ENCODE measurements around the gene DNAL1. TPM values are rescaled to one million over a fixed set of nuclear protein-coding genes. Genes with fewer than 3 reads are reported as not detected.
A peak's percentile ranks its signal among the peaks of the same experiment; 100 is the strongest.
"Not testable (repeated sequence)": the region's sequence is repeated elsewhere in the genome, so short reads cannot be mapped to it uniquely, and the experiment has no call there.

The DNAL1 gene
- total and polyA plus RNA-seq, 4 donors = 5.7 to 17.2 (median 12.4) TPM

DNA sequence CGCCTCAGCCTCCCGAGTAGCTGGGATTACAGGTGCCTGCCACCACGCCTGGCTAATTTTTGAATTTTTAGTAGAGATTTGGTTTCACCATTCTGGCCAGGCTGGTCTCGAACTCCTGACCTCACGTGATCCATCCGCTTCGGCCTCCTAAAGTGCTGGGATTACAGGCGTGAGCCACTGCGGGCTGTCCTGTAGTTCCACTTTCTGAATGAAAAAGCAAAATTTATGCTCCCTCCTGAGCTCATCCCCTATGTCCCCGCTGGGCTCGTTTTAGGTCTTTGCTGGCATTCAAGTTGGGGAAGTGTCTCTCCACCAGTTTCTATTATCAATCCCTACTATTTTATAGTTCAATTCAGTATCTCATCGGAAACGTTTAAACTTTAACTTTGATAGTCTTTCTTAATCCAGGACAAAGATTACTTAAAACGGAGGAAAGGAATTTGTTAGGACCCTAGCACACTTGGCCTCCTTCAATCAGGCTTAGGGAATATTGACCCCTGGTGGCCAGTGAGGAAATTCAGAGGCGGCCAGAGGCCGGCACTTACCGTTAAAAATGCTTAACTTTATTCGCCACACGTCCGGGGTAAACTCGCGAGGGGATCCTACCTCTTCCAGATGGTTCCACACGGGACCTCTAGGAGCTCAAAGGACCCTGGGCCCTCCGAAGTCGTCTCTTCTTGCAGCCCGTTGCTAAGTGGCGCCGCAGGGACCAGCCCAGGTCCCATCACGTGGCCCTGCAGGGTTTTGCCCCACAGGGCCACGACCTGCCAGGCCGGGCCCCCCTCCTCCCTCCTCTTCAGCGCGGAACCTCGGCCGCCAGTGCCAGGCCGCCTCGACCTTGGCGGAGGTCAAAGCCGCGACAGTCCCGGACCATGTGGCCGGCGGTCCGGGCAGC is 11.4 kb upstream of the DNAL1 start:
- no peaks in the 10 kb centered on the region for H3K9me3 ChIP-seq (ENCODE audit: control insufficient read depth, low read length)
- no peaks in the 10 kb centered on the region for H3K4me1 ChIP-seq (ENCODE audit: control insufficient read depth in 1 of 2, insufficient read depth in 2 of 2, low read length in 2 of 2)
- DNase-seq (peak; percentile 70 to 81), ATAC-seq (ENCODE audit: low FRiP score) (peak; percentile 88)
- no peaks in the 10 kb centered on the region for H3K27me3 ChIP-seq (ENCODE audit: control insufficient read depth in 1 of 2, insufficient read depth in 2 of 2, low read length in 1 of 2)
- intact Hi-C loops (cut with DNase I) = loop anchor here (2.0 kb wide), 1 partner anchor 125 kb away; no protein-coding TSS in a partner anchor
- H3K27ac ChIP-seq (ENCODE audit: low read depth in 1 of 2, low read length in 2 of 2) = peak overlapping the region in 1 of 2 donors; percentile 22
- peak overlapping the region; percentile 40 to 44 for H3K4me3 ChIP-seq (ENCODE audit: low read length in 2 of 2)
- H3K36me3 ChIP-seq (ENCODE audit: control insufficient read depth in 1 of 2, insufficient read depth in 2 of 2, low read length in 1 of 2) = no peaks in the 10 kb centered on the region
- 14 to 15% methylated on average over 44 of the region's 44 CpGs for WGBS, 2 donors

DNA sequence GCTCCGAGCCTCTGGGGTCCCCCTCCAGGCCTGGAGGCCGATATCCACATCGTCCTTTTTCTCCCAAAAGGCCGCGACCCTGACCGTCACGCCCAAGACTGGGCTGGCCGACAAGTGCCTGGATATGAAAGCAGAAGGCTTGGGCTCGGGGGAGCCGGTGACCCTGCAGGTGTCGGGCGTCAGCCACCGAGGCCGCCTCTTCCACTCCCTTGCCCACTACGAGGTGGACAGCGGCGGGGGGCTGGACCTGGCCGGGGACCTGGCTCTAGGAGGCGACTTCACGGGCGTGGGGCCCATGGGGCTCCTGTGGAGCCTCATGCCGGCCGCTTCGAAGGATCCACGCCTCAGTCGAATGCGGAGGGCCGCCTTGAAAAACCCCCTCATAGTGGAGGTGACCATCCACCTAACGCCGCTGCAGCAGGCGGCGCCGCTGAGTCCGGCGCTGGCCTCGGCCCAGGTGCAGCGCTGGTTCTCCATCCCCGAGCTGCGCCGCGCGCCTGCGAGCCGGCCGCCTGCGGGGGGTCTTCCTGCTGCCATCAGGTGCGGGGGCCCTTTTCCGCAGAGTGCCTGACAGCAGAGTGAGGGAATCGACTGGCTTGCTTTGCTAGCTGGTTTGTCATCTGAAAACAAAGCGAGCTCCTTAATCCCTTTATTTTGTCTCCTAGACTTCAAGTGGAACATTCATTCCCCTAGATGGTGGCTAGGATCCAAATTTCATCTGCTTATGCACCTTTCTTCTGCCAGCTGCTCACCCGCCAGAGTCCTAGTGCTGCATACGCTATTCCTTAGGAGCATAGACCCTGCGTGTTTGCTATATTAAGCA is 10.6 kb upstream of the DNAL1 start:
- WGBS, 2 donors = 7 to 8% methylated on average over 53 of the region's 53 CpGs
- peak; percentile 53 to 85 for DNase-seq

DNA sequence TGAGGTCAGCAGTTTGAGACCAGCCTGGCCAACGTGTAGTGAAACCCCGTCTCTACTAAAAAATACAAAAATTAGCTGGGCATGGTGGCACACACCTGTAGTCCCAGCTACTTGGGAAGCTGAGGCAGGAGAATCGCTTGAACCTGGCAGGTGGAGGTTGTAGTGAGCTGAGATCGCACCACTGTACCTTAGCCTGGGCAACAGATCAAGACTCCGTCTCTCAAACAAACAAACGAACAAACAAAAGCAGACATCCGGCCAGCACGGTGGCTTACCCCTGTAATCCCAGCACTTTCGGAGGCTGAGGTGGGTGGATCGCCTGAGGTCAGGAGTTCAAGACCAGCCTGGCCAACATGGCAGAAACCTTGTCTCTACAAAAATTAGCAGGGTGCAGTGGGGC is 8.4 kb upstream of the DNAL1 start:
- H3K36me3 ChIP-seq (ENCODE audit: control insufficient read depth in 1 of 2, insufficient read depth in 2 of 2, low read length in 1 of 2); H3K4me3 ChIP-seq (ENCODE audit: low read length in 2 of 2); H3K9me3 ChIP-seq (ENCODE audit: control insufficient read depth, low read length); H3K27me3 ChIP-seq (ENCODE audit: control insufficient read depth in 1 of 2, insufficient read depth in 2 of 2, low read length in 1 of 2); H3K4me1 ChIP-seq (ENCODE audit: control insufficient read depth in 1 of 2, insufficient read depth in 2 of 2, low read length in 2 of 2); DNase-seq; intact Hi-C loops (cut with DNase I); ATAC-seq (ENCODE audit: low FRiP score): not testable (repeated sequence)
- H3K27ac ChIP-seq (ENCODE audit: low read depth in 1 of 2, low read length in 2 of 2) = peak overlapping the region in 1 of 2 donors; percentile 9
- WGBS, 2 donors = 82 to 83% methylated on average over 10 of the region's 10 CpGs

More for the DNA sequence above, 10.6 kb upstream of the DNAL1 start:
- intact Hi-C loops (cut with DNase I) = loop anchor here in 1 of 2 donors (2.0 kb wide), 1 partner anchor 125 kb away; no protein-coding TSS in a partner anchor
- Histone ChIP-seq H3K27me3 (ENCODE audit: control insufficient read depth in 1 of 2, insufficient read depth in 2 of 2, low read length in 1 of 2) (no peaks in the 10 kb centered on the region), H3K36me3 (ENCODE audit: control insufficient read depth in 1 of 2, insufficient read depth in 2 of 2, low read length in 1 of 2) (no peaks in the 10 kb centered on the region), H3K4me1 (ENCODE audit: control insufficient read depth in 1 of 2, insufficient read depth in 2 of 2, low read length in 2 of 2) (no peaks in the 10 kb centered on the region), H3K27ac (ENCODE audit: low read depth in 1 of 2, low read length in 2 of 2) (peak overlapping the region in 1 of 2 donors; percentile 22), H3K4me3 (ENCODE audit: low read length in 2 of 2) (peak overlapping the region; percentile 40 to 44), H3K9me3 (ENCODE audit: control insufficient read depth, low read length) (no peaks in the 10 kb centered on the region)
- ATAC-seq (ENCODE audit: low FRiP score) = peak; percentile 82

DNA sequence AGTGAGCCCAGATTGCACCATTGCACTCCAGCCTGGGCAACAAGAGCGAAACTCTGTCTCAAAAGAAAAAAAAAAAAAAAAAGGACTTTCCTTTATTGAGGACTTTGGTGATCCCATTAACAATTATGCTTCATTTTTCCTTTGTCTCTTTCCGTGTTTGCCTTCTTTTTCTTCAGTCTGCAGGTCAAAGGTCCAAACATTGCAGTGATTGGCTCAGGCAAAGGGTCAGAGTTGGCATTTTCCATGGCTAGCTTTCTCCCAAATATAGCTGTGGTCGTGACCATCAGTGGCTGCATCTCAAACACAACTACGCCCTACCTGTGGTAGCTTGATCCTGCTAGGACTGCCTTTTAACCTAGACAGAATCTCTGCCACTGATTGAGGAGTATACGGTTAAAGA is 7.0 kb upstream of the DNAL1 start:
- Histone ChIP-seq H3K27ac (ENCODE audit: low read depth in 1 of 2, low read length in 2 of 2) (no peak overlapping the region), H3K36me3 (ENCODE audit: control insufficient read depth in 1 of 2, insufficient read depth in 2 of 2, low read length in 1 of 2) (no peaks in the 10 kb centered on the region), H3K9me3 (ENCODE audit: control insufficient read depth, low read length) (no peaks in the 10 kb centered on the region), H3K4me3 (ENCODE audit: low read length in 2 of 2) (no peak overlapping the region), H3K4me1 (ENCODE audit: control insufficient read depth in 1 of 2, insufficient read depth in 2 of 2, low read length in 2 of 2) (no peaks in the 10 kb centered on the region), H3K27me3 (ENCODE audit: control insufficient read depth in 1 of 2, insufficient read depth in 2 of 2, low read length in 1 of 2) (no peaks in the 10 kb centered on the region)
- WGBS, 2 donors = 93 to 96% methylated on average over 5 of the region's 5 CpGs
- DNase-seq = no peak
- ATAC-seq (ENCODE audit: low FRiP score) = no peak
- intact Hi-C loops (cut with DNase I) = no loop called here

DNA sequence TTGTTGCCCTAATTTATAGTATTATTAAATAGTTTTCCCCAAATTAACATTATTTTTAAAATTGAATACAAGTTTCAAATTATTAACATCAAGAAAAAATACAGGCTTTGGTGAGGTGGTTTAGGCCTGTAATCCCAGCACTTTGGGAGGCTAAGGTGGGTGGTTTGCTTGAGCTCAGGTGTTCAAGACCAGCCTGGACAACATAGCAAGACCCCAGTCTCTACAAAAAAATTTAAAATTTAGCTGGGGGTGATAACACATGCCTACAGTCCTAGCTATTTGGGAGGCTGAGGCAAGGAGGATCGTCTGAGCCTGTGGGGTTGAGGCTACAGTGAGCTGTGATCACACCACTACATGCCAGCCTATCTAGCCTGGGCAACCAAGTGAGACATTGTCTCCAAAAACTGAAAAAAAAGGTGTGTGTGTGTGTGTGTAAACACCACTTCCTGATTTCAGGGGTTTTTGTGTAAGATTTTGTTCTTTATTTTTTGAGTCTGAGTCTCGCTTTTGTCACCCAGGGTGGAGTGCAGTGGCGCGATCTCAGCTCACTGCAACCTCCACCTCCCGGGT is 3.9 kb upstream of the DNAL1 start:
- H3K9me3 ChIP-seq (ENCODE audit: control insufficient read depth, low read length) = no peaks in the 10 kb centered on the region
- ATAC-seq (ENCODE audit: low FRiP score) (no peak), DNase-seq (no peak)
- H3K4me3 ChIP-seq (ENCODE audit: low read length in 2 of 2) = no peak overlapping the region
- no peaks in the 10 kb centered on the region for H3K36me3 ChIP-seq (ENCODE audit: control insufficient read depth in 1 of 2, insufficient read depth in 2 of 2, low read length in 1 of 2)
- intact Hi-C loops (cut with DNase I) = loop anchor here (5.0 to 10.0 kb wide), 3 partner anchors 71 to 304 kb away; partner anchors contain the start of gene PNMA1 (in 2 of the 2)
- 93 to 95% methylated on average over 5 of the region's 5 CpGs for WGBS, 2 donors
- no peak overlapping the region for H3K27ac ChIP-seq (ENCODE audit: low read depth in 1 of 2, low read length in 2 of 2)
- H3K4me1 ChIP-seq (ENCODE audit: control insufficient read depth in 1 of 2, insufficient read depth in 2 of 2, low read length in 2 of 2) = no peaks in the 10 kb centered on the region
- H3K27me3 ChIP-seq (ENCODE audit: control insufficient read depth in 1 of 2, insufficient read depth in 2 of 2, low read length in 1 of 2) = no peaks in the 10 kb centered on the region

DNA sequence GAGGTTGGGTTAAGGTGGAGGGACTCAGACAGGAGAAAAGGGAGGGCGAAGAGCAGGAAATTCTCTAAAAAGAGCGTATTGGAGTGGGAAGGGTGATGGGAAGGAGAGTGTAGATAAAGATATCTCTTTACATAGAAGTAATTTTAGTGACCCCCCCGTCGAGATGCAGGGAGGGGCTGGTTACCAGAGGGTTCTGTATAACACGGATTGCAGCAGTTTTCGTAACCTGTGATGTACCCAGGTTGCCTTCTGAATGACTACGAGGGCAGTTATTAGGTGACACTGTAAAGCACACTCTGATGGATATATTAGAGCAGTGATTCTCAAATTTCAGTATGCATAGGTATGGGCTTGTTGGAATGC is 443 bp downstream of the DNAL1 start:
- 3 to 4% methylated on average over 7 of the region's 7 CpGs for WGBS, 2 donors
- Histone ChIP-seq H3K4me3 (ENCODE audit: low read length in 2 of 2) (peak overlapping the region; percentile 24 to 70), H3K27ac (ENCODE audit: low read depth in 1 of 2, low read length in 2 of 2) (no peak overlapping the region), H3K36me3 (ENCODE audit: control insufficient read depth in 1 of 2, insufficient read depth in 2 of 2, low read length in 1 of 2) (no peaks in the 10 kb centered on the region), H3K9me3 (ENCODE audit: control insufficient read depth, low read length) (no peaks in the 10 kb centered on the region), H3K27me3 (ENCODE audit: control insufficient read depth in 1 of 2, insufficient read depth in 2 of 2, low read length in 1 of 2) (no peaks in the 10 kb centered on the region), H3K4me1 (ENCODE audit: control insufficient read depth in 1 of 2, insufficient read depth in 2 of 2, low read length in 2 of 2) (no peaks in the 10 kb centered on the region)
- DNase-seq = no peak
- ATAC-seq (ENCODE audit: low FRiP score) = no peak
- intact Hi-C loops (cut with DNase I) = loop anchor here (10.0 kb wide), 2 partner anchors 70 to 300 kb away; partner anchors contain the start of gene PNMA1 (in 1 of the 2)

DNA sequence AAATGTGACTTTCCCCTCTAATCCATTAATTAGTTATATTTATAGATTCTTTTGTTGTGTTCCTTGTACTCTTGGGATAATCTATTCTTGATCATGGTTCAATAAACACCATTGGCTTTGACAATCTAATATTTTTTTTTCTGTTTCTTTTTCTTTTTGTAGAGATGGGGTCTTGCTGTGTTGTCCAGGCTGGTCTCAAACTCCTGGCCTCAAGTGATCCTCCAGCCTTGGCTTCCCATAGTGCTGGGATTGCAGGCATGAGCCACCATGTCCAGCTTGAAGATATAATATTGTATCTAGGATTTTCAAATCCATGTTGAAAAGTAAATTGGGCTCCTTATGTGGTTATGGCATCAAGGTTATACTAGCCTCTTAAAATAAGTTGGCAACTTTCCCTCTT is 6.2 kb downstream of the DNAL1 start:
- ATAC-seq (ENCODE audit: low FRiP score) = no peak
- no peak overlapping the region for H3K4me3 ChIP-seq (ENCODE audit: low read length in 2 of 2)
- H3K36me3 ChIP-seq (ENCODE audit: control insufficient read depth in 1 of 2, insufficient read depth in 2 of 2, low read length in 1 of 2) = no peaks in the 10 kb centered on the region
- DNase-seq = no peak
- intact Hi-C loops (cut with DNase I) = no loop called here
- no peaks in the 10 kb centered on the region for H3K9me3 ChIP-seq (ENCODE audit: control insufficient read depth, low read length)
- H3K27me3 ChIP-seq (ENCODE audit: control insufficient read depth in 1 of 2, insufficient read depth in 2 of 2, low read length in 1 of 2) = no peaks in the 10 kb centered on the region
- H3K27ac ChIP-seq (ENCODE audit: low read depth in 1 of 2, low read length in 2 of 2) = no peak overlapping the region
- H3K4me1 ChIP-seq (ENCODE audit: control insufficient read depth in 1 of 2, insufficient read depth in 2 of 2, low read length in 2 of 2) = no peaks in the 10 kb centered on the region

DNA sequence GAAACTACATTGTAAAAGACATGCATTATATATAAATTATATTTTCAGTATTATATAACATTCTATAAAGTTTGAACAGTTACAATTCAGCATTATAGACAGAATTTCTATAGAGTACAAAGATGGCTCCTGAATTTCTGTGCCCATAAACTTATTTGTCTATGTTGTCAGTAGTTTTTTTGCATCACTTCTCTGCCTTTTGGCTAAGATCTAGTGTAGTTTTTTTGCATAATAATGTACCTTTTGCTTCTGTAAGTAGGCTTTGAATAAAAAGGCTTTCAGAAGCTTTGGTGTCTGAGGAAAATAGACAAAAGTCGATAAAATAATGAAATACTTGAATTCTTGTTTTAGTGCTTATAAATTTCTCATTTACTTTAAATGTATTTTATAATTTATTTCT is 11.1 kb downstream of the DNAL1 start:
- peaks cover 0 to 2% of the 10 kb centered on the region in 2 donors for H3K36me3 ChIP-seq (ENCODE audit: control insufficient read depth in 1 of 2, insufficient read depth in 2 of 2, low read length in 1 of 2)
- intact Hi-C loops (cut with DNase I) = no loop called here
- no peaks in the 10 kb centered on the region for H3K4me1 ChIP-seq (ENCODE audit: control insufficient read depth in 1 of 2, insufficient read depth in 2 of 2, low read length in 2 of 2)
- H3K4me3 ChIP-seq (ENCODE audit: low read length in 2 of 2) = no peak overlapping the region
- no peak overlapping the region for H3K27ac ChIP-seq (ENCODE audit: low read depth in 1 of 2, low read length in 2 of 2)
- ATAC-seq (ENCODE audit: low FRiP score) (no peak), DNase-seq (no peak)
- H3K9me3 ChIP-seq (ENCODE audit: control insufficient read depth, low read length) = no peaks in the 10 kb centered on the region
- H3K27me3 ChIP-seq (ENCODE audit: control insufficient read depth in 1 of 2, insufficient read depth in 2 of 2, low read length in 1 of 2) = no peaks in the 10 kb centered on the region
- 92 to 98% methylated on average over 1 of the region's 1 CpG for WGBS, 2 donors
